HepG2 (cell line): ENCODE data around the gene BMPER.

ENCODE experiments used
- ARID2 ChIP-seq: sonication (generic); formaldehyde crosslinking; IDR thresholded peaks from 2 replicates; pipeline ENCODE4 v1.8.1; 2022; ENCODE audit warnings: mild to moderate bottlenecking, missing genetic modification reagents, borderline replicate concordance
- HNF4A ChIP-seq: sonication (generic); formaldehyde crosslinking; IDR thresholded peaks from 2 replicates; pipeline ENCODE4 v1.4.0; 2020; ENCODE audit warnings: missing genetic modification reagents
- KAT7 ChIP-seq: IDR thresholded peaks from 2 replicates; pipeline ENCODE4 v1.6.1; 2018; ENCODE audit warnings: borderline replicate concordance, missing compliant biosample characterization
- POLR2AphosphoS5 ChIP-seq: IDR thresholded peaks from 2 replicates; pipeline ENCODE4 v1.6.1; 2012; ENCODE audit warnings: low read depth, low read length
- TAF1 ChIP-seq: sonication (generic); formaldehyde crosslinking; IDR thresholded peaks from 2 replicates; pipeline ENCODE4 v1.4.0; 2020; ENCODE audit warnings: missing genetic modification reagents
- TMF1 ChIP-seq: sonication (generic); formaldehyde crosslinking; IDR thresholded peaks from 2 replicates; pipeline ENCODE4 v1.8.1; 2022; ENCODE audit warnings: low read depth, missing genetic modification reagents
- ZNF274 ChIP-seq: sonication (generic); formaldehyde crosslinking; IDR thresholded peaks from 2 replicates; pipeline ENCODE4 v1.5.1; 2020; ENCODE audit warnings: mild to moderate bottlenecking, missing genetic modification reagents
- ZNF501 ChIP-seq: sonication (generic); formaldehyde crosslinking; IDR thresholded peaks from 2 replicates; pipeline ENCODE4 v1.5.1; 2020; ENCODE audit warnings: mild to moderate bottlenecking, moderate library complexity, missing genetic modification reagents
- ZNF615 ChIP-seq: sonication (generic); formaldehyde crosslinking; IDR thresholded peaks from 2 replicates; pipeline ENCODE4 v1.5.0; 2020; ENCODE audit warnings: mild to moderate bottlenecking, missing genetic modification reagents, borderline replicate concordance
- ZNF709 ChIP-seq: sonication (generic); formaldehyde crosslinking; IDR thresholded peaks from 2 replicates; pipeline ENCODE4 v1.5.0; 2020; ENCODE audit warnings: mild to moderate bottlenecking, missing genetic modification reagents
- TF ChIP-seq, protein P1 (sequence below): sonication (generic); formaldehyde crosslinking; IDR thresholded peaks from 2 replicates; pipeline ENCODE4 v1.8.1; 2022; ENCODE audit warnings: mild to moderate bottlenecking, missing genetic modification reagents
- TF ChIP-seq, protein P2 (sequence below): sonication (generic); formaldehyde crosslinking; IDR thresholded peaks from 2 replicates; pipeline ENCODE4 v1.8.0; 2023; ENCODE audit warnings: mild to moderate bottlenecking, missing genetic modification reagents
- TF ChIP-seq, protein P3 (sequence below): sonication (generic); formaldehyde crosslinking; IDR thresholded peaks from 2 replicates; pipeline ENCODE4 v1.4.0; 2020; ENCODE audit warnings: missing genetic modification reagents

DNA sequence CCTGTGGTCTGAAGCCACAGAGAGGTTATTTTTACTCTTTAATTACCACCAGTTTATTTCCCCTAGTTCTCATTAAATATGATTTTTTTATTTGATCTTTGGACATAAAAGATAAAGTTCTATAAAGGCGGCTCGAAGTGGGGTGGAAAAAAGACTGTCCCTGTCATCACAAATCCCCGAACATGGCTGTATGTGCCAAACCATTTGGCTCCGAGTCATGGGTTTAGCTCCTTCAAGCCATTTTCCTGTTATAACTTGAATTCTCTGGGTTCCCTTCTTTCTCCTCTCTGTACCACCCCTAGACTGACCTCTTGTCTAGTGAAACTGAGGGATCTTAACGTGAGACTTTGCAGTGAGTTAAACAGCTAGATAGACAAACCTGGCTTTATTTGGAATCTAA, 181.6 kb downstream of the BMPER start:
- TF ChIP-seq TMF1 (CRISPR knock-in tag) (no peak), HNF4A (CRISPR knock-in tag) (no peak), POLR2AphosphoS5 (no peak), ZNF615 (no peak), ZNF274 (CRISPR knock-in tag) (no peak), ARID2 (no peak), KAT7 (CRISPR knock-in tag) (no peak), ZNF709 (no peak), TAF1 (no peak), ZNF501 (CRISPR knock-in tag) (no peak)
- TF ChIP-seq, protein P1, sequence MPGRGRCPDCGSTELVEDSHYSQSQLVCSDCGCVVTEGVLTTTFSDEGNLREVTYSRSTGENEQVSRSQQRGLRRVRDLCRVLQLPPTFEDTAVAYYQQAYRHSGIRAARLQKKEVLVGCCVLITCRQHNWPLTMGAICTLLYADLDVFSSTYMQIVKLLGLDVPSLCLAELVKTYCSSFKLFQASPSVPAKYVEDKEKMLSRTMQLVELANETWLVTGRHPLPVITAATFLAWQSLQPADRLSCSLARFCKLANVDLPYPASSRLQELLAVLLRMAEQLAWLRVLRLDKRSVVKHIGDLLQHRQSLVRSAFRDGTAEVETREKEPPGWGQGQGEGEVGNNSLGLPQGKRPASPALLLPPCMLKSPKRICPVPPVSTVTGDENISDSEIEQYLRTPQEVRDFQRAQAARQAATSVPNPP (CRISPR knock-in tag): no peak
- TF ChIP-seq, protein P2, sequence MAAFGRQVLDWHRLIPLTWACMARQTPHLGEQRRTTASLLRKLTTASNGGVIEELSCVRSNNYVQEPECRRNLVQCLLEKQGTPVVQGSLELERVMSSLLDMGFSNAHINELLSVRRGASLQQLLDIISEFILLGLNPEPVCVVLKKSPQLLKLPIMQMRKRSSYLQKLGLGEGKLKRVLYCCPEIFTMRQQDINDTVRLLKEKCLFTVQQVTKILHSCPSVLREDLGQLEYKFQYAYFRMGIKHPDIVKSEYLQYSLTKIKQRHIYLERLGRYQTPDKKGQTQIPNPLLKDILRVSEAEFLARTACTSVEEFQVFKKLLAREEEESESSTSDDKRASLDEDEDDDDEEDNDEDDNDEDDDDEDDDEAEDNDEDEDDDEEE: no peak
- TF ChIP-seq, protein P3, sequence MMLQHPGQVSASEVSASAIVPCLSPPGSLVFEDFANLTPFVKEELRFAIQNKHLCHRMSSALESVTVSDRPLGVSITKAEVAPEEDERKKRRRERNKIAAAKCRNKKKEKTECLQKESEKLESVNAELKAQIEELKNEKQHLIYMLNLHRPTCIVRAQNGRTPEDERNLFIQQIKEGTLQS (CRISPR knock-in tag): no peak
